Naive thymus-derived CD4-positive, alpha-beta T cell (primary cell): Measurements from ENCODE around the gene ABR. TPM values are rescaled to one million over a fixed set of nuclear protein-coding genes. Genes with fewer than 3 reads are reported as not detected.
A peak's percentile ranks its signal among the peaks of the same experiment; 100 is the strongest.
"Not testable (repeated sequence)": the region's sequence is repeated elsewhere in the genome, so short reads cannot be mapped to it uniquely, and the experiment has no call there.

ENCODE experiments used
- ATAC-seq: fragments of 150-1000 bp; cut with Tn5 transposase; 2 replicates; pipeline ENCODE4 v1.10.0; 2021; ENCODE audit warnings: mild to moderate bottlenecking, moderate library complexity
- CTCF ChIA-PET: fragments of 350-600 bp; sonication (Branson Sonifier 250); formaldehyde crosslinking; loops from one replicate; lab custom pipeline; 2021; ENCODE audit warnings: antibody characterized with exemption; lab: Charles Lee
- POLR2A ChIA-PET: fragments of 350-600 bp; sonication (Branson Sonifier 250); formaldehyde crosslinking; loops from one replicate; lab custom pipeline; 2021; ENCODE audit warnings: antibody characterized with exemption, inconsistent platforms; lab: Charles Lee
- DNase-seq, 9 donors: peaks; one replicate each; pipeline versions ENCODE4 v3.0.0 to v3.0.0-alpha.2; 2020 to 2022; ENCODE audit warnings: mixed read lengths in 1 of 9
- H3K27ac ChIP-seq: one replicate; pipeline ENCODE4 v1.7.0; 2013; ENCODE audit warnings: mild to moderate bottlenecking, low read depth, low read length, moderate library complexity
- H3K27me3 ChIP-seq, 2 donors: one replicate each; pipeline ENCODE4 v1.7.0; 2013; ENCODE audit warnings: low read length in 2 of 2, mild to moderate bottlenecking in 2 of 2, moderate library complexity in 2 of 2; ENCODE audit not compliant: control insufficient read depth in 2 of 2, insufficient read depth in 2 of 2
- H3K36me3 ChIP-seq, 3 experiments: 1 replicate in 2 of 3; 2 replicates in 1 of 3; pipeline ENCODE4 v1.7.0; 2013; ENCODE audit warnings: low read length in 3 of 3, mild to moderate bottlenecking in 3 of 3, moderate library complexity in 1 of 3; ENCODE audit not compliant: insufficient read depth in 3 of 3, control insufficient read depth in 2 of 3
- H3K4me1 ChIP-seq, 2 donors: one replicate each; pipeline ENCODE4 v1.7.0; 2013; ENCODE audit warnings: low read length in 2 of 2, mild to moderate bottlenecking in 2 of 2, moderate library complexity in 1 of 2; ENCODE audit not compliant: control insufficient read depth in 2 of 2, insufficient read depth in 2 of 2
- H3K4me3 ChIP-seq: 2 replicates; pipeline ENCODE4 v1.7.0; 2013; ENCODE audit warnings: mild to moderate bottlenecking, low read length
- H3K9me3 ChIP-seq, 3 experiments: 1 replicate in 2 of 3; 2 replicates in 1 of 3; pipeline ENCODE4 v1.7.0; 2013; ENCODE audit warnings: low read length in 3 of 3; ENCODE audit not compliant: control insufficient read depth in 2 of 3
- H3K27ac Mint-ChIP-seq, 9 donors: one replicate each; pipeline ENCODE4 v1.8.0; 2020 to 2022; ENCODE audit warnings: mixed read lengths in 9 of 9, mild to moderate bottlenecking in 8 of 9, moderate library complexity in 5 of 9, inconsistent platforms in 2 of 9
- H3K27me3 Mint-ChIP-seq, 5 donors: one replicate each; pipeline ENCODE4 v1.8.0; 2021 to 2022; ENCODE audit warnings: mixed read lengths in 5 of 5, mild to moderate bottlenecking in 1 of 5
- H3K36me3 Mint-ChIP-seq, 5 donors: one replicate each; pipeline ENCODE4 v1.8.0; 2020 to 2022; ENCODE audit warnings: mixed read lengths in 5 of 5, mild to moderate bottlenecking in 3 of 5, inconsistent platforms in 1 of 5
- H3K4me1 Mint-ChIP-seq, 7 donors: one replicate each; pipeline ENCODE4 v1.8.0; 2020 to 2022; ENCODE audit warnings: mixed read lengths in 7 of 7, mild to moderate bottlenecking in 3 of 7, inconsistent platforms in 1 of 7
- H3K4me3 Mint-ChIP-seq, 10 donors: one replicate each; pipeline ENCODE4 v1.8.0; 2020 to 2022; ENCODE audit warnings: mild to moderate bottlenecking in 10 of 10, mixed read lengths in 10 of 10, moderate library complexity in 6 of 10, inconsistent platforms in 2 of 10
- H3K9me3 Mint-ChIP-seq, 11 donors: one replicate each; pipeline ENCODE4 v1.8.0; 2020 to 2022; ENCODE audit warnings: mixed read lengths in 11 of 11, mild to moderate bottlenecking in 4 of 11, inconsistent platforms in 1 of 11, moderate library complexity in 1 of 11
- intact Hi-C, 2 donors: fragments of 100-400 bp; cut with micrococcal nuclease; formaldehyde crosslinking; loops; one replicate each; pipeline ENCODE4 v1.15.1; 2023
- polyA plus RNA-seq, 2 donors: library from polyadenylated mRNA; unstranded; fragments of 300-500 nt; fragmentation: Illumina TruSeq; gene quantifications; one replicate each; pipeline ENCODE4 v1.2.3, GENCODE V29; 2021
- total RNA-seq, 6 experiments: library from RNA in 5 of 6; stranded (reverse) in 5 of 6; gene quantifications; 1 replicate in 5 of 6; 2 replicates in 1 of 6; pipeline ENCODE4 v1.2.3 and lab custom pipeline; 2021 to 2026

Gene ABR
- total and polyA plus RNA-seq, 7 experiments from 2014 or later, result 13.1 to 152 (median 139) TPM

DNA sequence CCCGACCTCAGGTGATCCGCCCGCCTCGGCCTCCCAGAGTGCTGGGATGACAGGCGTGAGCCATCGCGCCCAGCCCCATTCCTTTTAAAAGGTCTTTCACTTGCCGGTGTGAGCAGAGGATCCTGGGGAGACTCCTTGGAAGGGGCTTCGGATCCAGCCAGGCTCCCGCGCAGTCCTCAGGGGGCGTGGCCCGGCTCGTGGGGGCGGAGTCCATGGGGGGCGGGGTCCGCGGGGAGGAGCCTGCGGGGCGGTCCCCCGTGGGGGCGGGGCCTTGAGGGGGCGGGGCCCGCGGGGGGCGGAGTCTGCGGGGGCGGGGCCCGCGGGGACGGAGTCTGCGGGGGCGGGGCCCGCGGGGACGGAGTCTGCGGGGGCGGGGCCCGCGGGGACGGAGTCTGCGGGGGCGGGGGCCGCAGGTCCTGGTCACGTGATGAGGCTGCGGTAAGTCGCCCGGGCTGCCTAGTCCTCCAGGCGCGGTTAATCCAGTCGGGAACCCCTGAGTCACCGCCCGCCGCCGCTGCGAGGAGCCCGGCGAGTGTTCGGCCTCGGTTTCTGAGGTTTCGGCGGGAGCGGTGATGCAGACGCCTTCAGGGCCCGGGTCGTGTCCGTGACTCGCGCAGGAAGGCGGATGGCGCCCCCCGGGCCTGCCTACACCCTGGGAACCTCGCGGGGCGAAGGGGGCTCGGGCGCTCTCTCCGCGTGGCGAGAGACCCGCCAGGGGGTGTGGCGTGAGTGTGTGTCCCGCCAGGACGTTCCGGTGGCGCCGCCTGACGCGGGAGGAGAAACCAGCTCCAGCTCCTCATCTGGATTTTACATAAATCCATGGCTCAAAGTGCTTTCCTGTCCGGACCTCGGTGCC is 23.6 kb upstream of the ABR start:
- CTCF ChIA-PET, result interaction anchor here (0.7 kb wide), 1 partner anchor 81 kb away, joined by 3 read pairs; no protein-coding TSS in a partner anchor
- intact Hi-C loops, result loop anchor here in 1 of 2 donors (2.0 to 5.0 kb wide), 2 partner anchors 23 to 81 kb away; no protein-coding TSS in a partner anchor
- Mint-ChIP-seq H3K9me3 (peaks cover 0 to 2% (median 0%) of the 10 kb centered on the region in 11 donors), H3K4me3 (peak overlapping the region in 4 of 10 donors; percentile 11 to 76 (median 12)), H3K27me3 (no peaks in the 10 kb centered on the region), H3K4me1 (peaks cover 25 to 34% (median 29%) of the 10 kb centered on the region in 7 donors), H3K27ac (no peak overlapping the region), H3K36me3 (no peaks in the 10 kb centered on the region)
- no peak overlapping the region for H3K4me3 ChIP-seq
- no peaks in the 10 kb centered on the region for H3K27me3 ChIP-seq
- no peaks in the 10 kb centered on the region for H3K36me3 ChIP-seq
- H3K9me3 ChIP-seq, result no peaks in the 10 kb centered on the region
- ATAC-seq (peak; percentile 89), DNase-seq (peak in 7 of 9 donors; percentile 25 to 69 (median 48))
- no peak overlapping the region for H3K27ac ChIP-seq
- H3K4me1 ChIP-seq, result peaks cover 13 to 43% of the 10 kb centered on the region in 2 donors
- POLR2A ChIA-PET, result no interaction called here

DNA sequence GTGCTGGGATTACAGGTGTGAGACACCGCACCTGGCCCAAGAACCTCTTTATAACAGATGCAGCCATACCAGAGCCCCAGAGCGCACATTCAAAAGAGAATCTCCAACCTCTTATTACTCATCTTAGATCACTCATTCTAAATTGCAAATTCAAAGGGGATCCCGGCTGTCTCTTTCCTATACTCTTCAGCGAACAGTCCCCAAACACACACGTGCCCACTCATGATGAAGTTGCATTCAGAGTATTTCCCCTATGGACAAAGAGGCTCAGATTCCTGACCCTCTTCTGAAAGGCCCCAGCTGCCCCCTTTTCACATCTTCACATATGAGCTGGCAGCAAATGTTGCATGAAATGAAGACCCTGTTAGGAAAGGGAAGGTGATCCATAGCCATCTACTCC is 22.5 kb upstream of the ABR start:
- POLR2A ChIA-PET, result interaction anchor here (0.6 to 1.1 kb wide), 3 partner anchors 14 to 1191 kb away, joined by 3 to 7 read pairs (median 4); no protein-coding TSS in a partner anchor
- peak overlapping the region in 6 of 10 donors; percentile 41 to 71 (median 58) for H3K4me3 Mint-ChIP-seq
- H3K4me1 ChIP-seq, result peaks cover 23 to 53% of the 10 kb centered on the region in 2 donors
- H3K36me3 ChIP-seq, result no peaks in the 10 kb centered on the region
- peaks cover 32 to 45% (median 40%) of the 10 kb centered on the region in 7 donors for H3K4me1 Mint-ChIP-seq
- intact Hi-C loops, result loop anchor here in 1 of 2 donors (2.0 to 5.0 kb wide), 2 partner anchors 21 to 80 kb away; no protein-coding TSS in a partner anchor
- CTCF ChIA-PET, result interaction anchor here (2.3 kb wide), 1 partner anchor 14 kb away, joined by 8 read pairs; no protein-coding TSS in a partner anchor
- no peaks in the 10 kb centered on the region for H3K9me3 ChIP-seq
- H3K27me3 ChIP-seq, result no peaks in the 10 kb centered on the region
- DNase-seq, result no peak
- no peaks in the 10 kb centered on the region for H3K27me3 Mint-ChIP-seq
- H3K27ac Mint-ChIP-seq, result peak overlapping the region in 7 of 9 donors; percentile 7 to 88 (median 22)
- no peak overlapping the region for H3K4me3 ChIP-seq
- H3K27ac ChIP-seq, result no peak overlapping the region
- ATAC-seq, result no peak
- H3K9me3 Mint-ChIP-seq, result peaks cover 0 to 2% (median 0%) of the 10 kb centered on the region in 11 donors
- no peaks in the 10 kb centered on the region for H3K36me3 Mint-ChIP-seq

DNA sequence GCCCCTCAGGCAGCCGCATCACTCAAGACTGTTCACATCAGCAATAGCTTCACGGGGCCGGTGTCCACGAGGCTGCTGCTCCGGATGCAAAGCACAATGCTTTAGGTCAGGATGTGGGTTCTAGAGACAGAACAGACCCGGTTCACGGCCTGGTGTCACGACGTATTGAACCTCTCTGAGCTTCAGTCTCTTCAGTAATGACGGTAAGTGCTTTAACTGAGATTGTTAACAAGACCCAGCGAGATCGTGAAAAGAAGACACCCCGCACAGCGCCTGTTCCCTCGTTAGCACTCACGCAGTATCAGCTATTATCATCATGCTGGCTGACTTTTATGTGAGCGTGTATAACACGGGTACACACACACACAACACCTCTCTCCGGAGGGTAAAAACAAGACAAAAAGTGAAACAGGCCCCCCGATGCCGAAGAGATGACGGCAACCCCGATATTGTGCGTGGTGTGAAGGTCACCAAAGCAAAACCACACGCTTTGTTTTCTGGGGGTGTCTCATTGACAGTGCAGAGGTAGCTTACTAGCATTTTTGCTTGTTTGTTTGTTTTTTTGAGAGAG is 21.4 kb upstream of the ABR start:
- Mint-ChIP-seq H3K27me3 (no peaks in the 10 kb centered on the region), H3K27ac (peak overlapping the region; percentile 16 to 88 (median 78)), H3K36me3 (no peaks in the 10 kb centered on the region), H3K4me1 (peaks cover 34 to 50% (median 45%) of the 10 kb centered on the region in 7 donors), H3K9me3 (peaks cover 0 to 2% (median 0%) of the 10 kb centered on the region in 11 donors), H3K4me3 (peak overlapping the region; percentile 45 to 71 (median 58))
- no peaks in the 10 kb centered on the region for H3K36me3 ChIP-seq
- intact Hi-C loops, result loop anchor here in 1 of 2 donors (5.0 kb wide), 1 partner anchor 79 kb away; no protein-coding TSS in a partner anchor
- H3K9me3 ChIP-seq, result no peaks in the 10 kb centered on the region
- H3K4me3 ChIP-seq, result no peak overlapping the region
- POLR2A ChIA-PET, result interaction anchor here (0.7 to 1.1 kb wide), 3 partner anchors 14 to 770 kb away, joined by 3 to 4 read pairs (median 3); no protein-coding TSS in a partner anchor
- DNase-seq (peak in 6 of 9 donors; percentile 34 to 58 (median 52)), ATAC-seq (peak; percentile 48)
- peaks cover 26 to 57% of the 10 kb centered on the region in 2 donors for H3K4me1 ChIP-seq
- no peak overlapping the region for H3K27ac ChIP-seq
- H3K27me3 ChIP-seq, result no peaks in the 10 kb centered on the region
- CTCF ChIA-PET, result interaction anchor here (2.3 kb wide), 1 partner anchor 13 kb away, joined by 8 read pairs; no protein-coding TSS in a partner anchor

DNA sequence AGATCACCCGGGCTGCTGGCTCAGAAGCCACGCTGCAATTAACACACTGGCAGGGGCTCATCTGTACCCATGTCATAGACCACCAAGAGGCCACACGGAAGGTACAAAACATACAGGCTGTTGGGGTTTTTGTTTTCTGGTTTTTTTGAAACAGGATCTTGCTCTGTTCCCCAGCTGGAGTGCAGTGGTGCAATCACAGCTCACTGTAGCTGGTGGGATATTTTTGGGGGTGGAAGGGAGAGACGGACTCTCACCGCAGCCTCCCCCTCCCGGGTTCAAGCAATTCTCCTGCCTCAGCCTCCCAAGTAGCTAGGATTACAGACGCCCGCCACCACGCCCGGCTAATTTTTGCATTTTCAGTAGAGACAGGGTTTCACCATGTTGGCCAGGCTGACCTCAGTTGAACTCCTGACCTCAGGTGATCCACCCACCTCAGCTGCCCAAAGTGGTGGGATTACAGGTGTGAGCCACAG is 19.5 kb upstream of the ABR start:
- intact Hi-C loops, H3K27ac ChIP-seq, H3K4me3 ChIP-seq, H3K36me3 ChIP-seq, ATAC-seq, H3K9me3 Mint-ChIP-seq, H3K27me3 Mint-ChIP-seq, H3K9me3 ChIP-seq, DNase-seq, H3K36me3 Mint-ChIP-seq, H3K27me3 ChIP-seq: not testable (repeated sequence)
- Mint-ChIP-seq H3K27ac (peak overlapping the region in 4 of 9 donors; percentile 14 to 40 (median 28)), H3K4me1 (peaks cover 34 to 50% (median 45%) of the 10 kb centered on the region in 7 donors), H3K4me3 (peak overlapping the region in 1 of 10 donors; percentile 12)
- POLR2A ChIA-PET, result interaction anchor here (0.7 to 0.9 kb wide), 2 partner anchors 12 to 83 kb away, joined by 3 to 4 read pairs; no protein-coding TSS in a partner anchor
- H3K4me1 ChIP-seq, result peaks cover 26 to 57% of the 10 kb centered on the region in 2 donors
- CTCF ChIA-PET, result interaction anchor here (0.6 to 1.3 kb wide), 3 partner anchors 10 to 75 kb away, joined by 3 to 5 read pairs (median 4); no protein-coding TSS in a partner anchor

DNA sequence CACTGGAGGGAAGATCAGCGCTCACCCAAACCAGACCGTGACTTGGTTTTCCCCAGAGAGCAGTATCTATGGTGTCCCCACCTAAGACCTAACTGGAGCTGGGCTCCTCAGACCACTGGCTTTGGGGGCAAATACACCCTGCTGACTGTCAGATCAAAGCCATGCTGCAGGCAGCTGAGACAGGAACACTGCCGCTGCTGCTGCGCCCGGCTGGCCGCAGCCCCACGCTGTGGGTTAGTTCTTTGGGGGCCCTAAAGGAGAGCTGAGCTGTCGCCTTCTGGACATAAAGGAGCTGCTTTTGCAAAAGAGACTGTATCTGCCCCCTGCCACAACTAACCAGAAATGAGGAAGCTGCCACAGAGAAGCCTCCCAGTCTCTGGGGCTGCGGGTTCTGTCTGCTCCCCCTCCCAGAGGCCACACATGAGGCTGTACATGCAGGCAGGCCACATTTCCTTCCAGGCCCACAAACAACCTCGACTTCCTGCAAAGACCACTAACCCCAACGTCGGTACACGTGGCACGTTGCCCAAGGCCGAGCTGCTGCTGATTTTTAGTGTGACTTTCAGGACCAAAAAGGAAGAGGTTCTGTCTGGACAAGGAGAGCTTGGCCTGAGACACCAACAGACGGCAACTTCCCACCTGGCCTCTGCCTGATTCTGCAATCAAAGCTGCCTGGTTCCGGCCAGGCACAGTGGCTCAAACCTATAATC is 18.2 kb upstream of the ABR start:
- ChIA-PET POLR2A (interaction anchor here (0.7 to 1.0 kb wide), 2 partner anchors 9 to 14 kb away, joined by 4 to 7 read pairs; no protein-coding TSS in a partner anchor), CTCF (interaction anchor here (1.3 to 1.8 kb wide), 2 partner anchors 9 to 12 kb away, joined by 4 to 11 read pairs; no protein-coding TSS in a partner anchor)
- intact Hi-C loops, result no loop called here
- Mint-ChIP-seq H3K9me3 (peaks cover 0 to 2% (median 0%) of the 10 kb centered on the region in 11 donors), H3K4me1 (peaks cover 34 to 56% (median 46%) of the 10 kb centered on the region in 7 donors), H3K36me3 (no peaks in the 10 kb centered on the region), H3K27me3 (no peaks in the 10 kb centered on the region), H3K27ac (peak overlapping the region; percentile 28 to 87 (median 46)), H3K4me3 (peak overlapping the region; percentile 25 to 65 (median 58))
- Histone ChIP-seq H3K4me3 (peak overlapping the region; percentile 25), H3K27me3 (no peaks in the 10 kb centered on the region), H3K4me1 (peaks cover 26 to 57% of the 10 kb centered on the region in 2 donors), H3K36me3 (no peaks in the 10 kb centered on the region), H3K27ac (no peak overlapping the region), H3K9me3 (no peaks in the 10 kb centered on the region)
- DNase-seq (peak in 8 of 9 donors; percentile 34 to 51 (median 42)), ATAC-seq (peak; percentile 85)
